ENCODE measurements around the gene NEK5.

DNA sequence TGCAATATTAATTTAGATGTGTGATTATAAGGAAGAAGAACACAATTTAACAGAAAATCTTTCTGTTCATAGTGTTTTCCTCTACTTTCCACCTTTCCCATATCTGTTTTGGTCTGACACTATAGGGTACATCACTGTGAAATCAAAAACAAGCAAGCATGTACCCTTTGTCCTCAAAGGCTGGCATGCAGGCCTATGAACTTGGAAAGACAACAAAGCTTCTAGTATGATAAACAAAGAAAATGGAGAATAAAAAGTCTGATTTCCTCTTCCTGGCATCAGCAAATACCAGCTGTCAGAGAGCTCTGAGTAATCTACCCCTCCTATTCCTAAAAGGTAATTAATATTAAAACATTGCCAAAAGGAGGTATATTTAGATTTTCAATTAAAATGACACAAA is 36.1 kb upstream of the NEK5 start:
- TF ChIP-seq POLR2A (IDR thresholded peaks at IDR 0.05) (no peak), EP300 (IDR thresholded peaks at IDR 0.05) (no peak), POLR2AphosphoS5 (IDR thresholded peaks at IDR 0.05) (no peak)
- TF ChIP-seq, protein P1, sequence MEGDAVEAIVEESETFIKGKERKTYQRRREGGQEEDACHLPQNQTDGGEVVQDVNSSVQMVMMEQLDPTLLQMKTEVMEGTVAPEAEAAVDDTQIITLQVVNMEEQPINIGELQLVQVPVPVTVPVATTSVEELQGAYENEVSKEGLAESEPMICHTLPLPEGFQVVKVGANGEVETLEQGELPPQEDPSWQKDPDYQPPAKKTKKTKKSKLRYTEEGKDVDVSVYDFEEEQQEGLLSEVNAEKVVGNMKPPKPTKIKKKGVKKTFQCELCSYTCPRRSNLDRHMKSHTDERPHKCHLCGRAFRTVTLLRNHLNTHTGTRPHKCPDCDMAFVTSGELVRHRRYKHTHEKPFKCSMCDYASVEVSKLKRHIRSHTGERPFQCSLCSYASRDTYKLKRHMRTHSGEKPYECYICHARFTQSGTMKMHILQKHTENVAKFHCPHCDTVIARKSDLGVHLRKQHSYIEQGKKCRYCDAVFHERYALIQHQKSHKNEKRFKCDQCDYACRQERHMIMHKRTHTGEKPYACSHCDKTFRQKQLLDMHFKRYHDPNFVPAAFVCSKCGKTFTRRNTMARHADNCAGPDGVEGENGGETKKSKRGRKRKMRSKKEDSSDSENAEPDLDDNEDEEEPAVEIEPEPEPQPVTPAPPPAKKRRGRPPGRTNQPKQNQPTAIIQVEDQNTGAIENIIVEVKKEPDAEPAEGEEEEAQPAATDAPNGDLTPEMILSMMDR (IDR thresholded peaks at IDR 0.05) = no peak

Measured in upper lobe of left lung (tissue), 4 donors.